ENCODE results near the gene SUCO. TPM values are rescaled to one million over a fixed set of nuclear protein-coding genes. Genes with fewer than 3 reads are reported as not detected.

SUCO gene
- total RNA-seq, 1 experiment from 2014 or later, result 22.6 TPM

- Histone ChIP-seq H3K4me1 (ENCODE audit: control insufficient read depth in 1 of 2, insufficient read depth in 2 of 2, low read length in 2 of 2) (peaks cover 3 to 32% of the 10 kb centered on the region in 2 experiments; a peak in 2 of 4 replicates), H3K27me3 (ENCODE audit: insufficient read depth, low read length) (no peaks in the 10 kb centered on the region), H3K79me2 (ENCODE audit: insufficient read depth, low read length) (no peaks in the 10 kb centered on the region), H4K20me1 (ENCODE audit: insufficient read depth) (no peaks in the 10 kb centered on the region), H3K9ac (ENCODE audit: low read length) (no peak overlapping the region), H3K4me3 (replicated peaks in 1 of 2; ENCODE audit: low read depth in 1 of 2, low read length in 2 of 2) (no peak overlapping the region), H3K4me2 (ENCODE audit: low read length) (no peak overlapping the region), H3K9me3 (ENCODE audit: control insufficient read depth in 1 of 2, insufficient read depth in 1 of 2, low read depth in 1 of 2, low read length in 2 of 2) (no peaks in the 10 kb centered on the region), H3K27ac (ENCODE audit: low read depth, low read length) (no peak overlapping the region), H3K9me2 (ENCODE audit: insufficient read depth) (no peaks in the 10 kb centered on the region), H2AFZ (ENCODE audit: low read depth, low read length, poor library complexity, severe bottlenecking) (no peak overlapping the region), H3K36me3 (ENCODE audit: control insufficient read depth in 1 of 2, insufficient read depth in 2 of 2, low read length in 2 of 2) (peaks cover under 1 to 4% of the 10 kb centered on the region in 2 experiments; a peak in 2 of 4 replicates)
- DNase-seq (ENCODE audit: low read depth, low spot score) (no peak), ATAC-seq (no peak)
- RAD21 ChIA-PET (ENCODE audit: low non-redundant PET in 1 of 2, low total read pairs in 2 of 2, uncharacterized antibody in 2 of 2, unreplicated experiment in 2 of 2), result no interaction called here
- POLR2A ChIA-PET, result no interaction called here
- no TSS peak for BruUV-seq (replicated peaks)
- CTCF ChIA-PET, result no interaction called here
- TF ChIP-seq SIN3A (IDR thresholded peaks at IDR 0.05; ENCODE audit: low read depth) (no peak), POLR2A (IDR thresholded peaks at IDR 0.05; ENCODE audit: borderline replicate concordance, extremely low read depth, insufficient read depth, insufficient read length) (no peak), ZNF274 (IDR thresholded peaks at IDR 0.05; ENCODE audit: low read depth, low read length) (no peak), EGR1 (IDR thresholded peaks at IDR 0.05; ENCODE audit: low read depth) (no peak), ATF3 (IDR thresholded peaks at IDR 0.05) (no peak), ZBTB33 (IDR thresholded peaks at IDR 0.05; ENCODE audit: extremely low read depth, insufficient replicate concordance, low read length) (no peak), RAD21 (IDR thresholded peaks at IDR 0.05; ENCODE audit: low read depth) (no peak)
- TF ChIP-seq, protein P1, sequence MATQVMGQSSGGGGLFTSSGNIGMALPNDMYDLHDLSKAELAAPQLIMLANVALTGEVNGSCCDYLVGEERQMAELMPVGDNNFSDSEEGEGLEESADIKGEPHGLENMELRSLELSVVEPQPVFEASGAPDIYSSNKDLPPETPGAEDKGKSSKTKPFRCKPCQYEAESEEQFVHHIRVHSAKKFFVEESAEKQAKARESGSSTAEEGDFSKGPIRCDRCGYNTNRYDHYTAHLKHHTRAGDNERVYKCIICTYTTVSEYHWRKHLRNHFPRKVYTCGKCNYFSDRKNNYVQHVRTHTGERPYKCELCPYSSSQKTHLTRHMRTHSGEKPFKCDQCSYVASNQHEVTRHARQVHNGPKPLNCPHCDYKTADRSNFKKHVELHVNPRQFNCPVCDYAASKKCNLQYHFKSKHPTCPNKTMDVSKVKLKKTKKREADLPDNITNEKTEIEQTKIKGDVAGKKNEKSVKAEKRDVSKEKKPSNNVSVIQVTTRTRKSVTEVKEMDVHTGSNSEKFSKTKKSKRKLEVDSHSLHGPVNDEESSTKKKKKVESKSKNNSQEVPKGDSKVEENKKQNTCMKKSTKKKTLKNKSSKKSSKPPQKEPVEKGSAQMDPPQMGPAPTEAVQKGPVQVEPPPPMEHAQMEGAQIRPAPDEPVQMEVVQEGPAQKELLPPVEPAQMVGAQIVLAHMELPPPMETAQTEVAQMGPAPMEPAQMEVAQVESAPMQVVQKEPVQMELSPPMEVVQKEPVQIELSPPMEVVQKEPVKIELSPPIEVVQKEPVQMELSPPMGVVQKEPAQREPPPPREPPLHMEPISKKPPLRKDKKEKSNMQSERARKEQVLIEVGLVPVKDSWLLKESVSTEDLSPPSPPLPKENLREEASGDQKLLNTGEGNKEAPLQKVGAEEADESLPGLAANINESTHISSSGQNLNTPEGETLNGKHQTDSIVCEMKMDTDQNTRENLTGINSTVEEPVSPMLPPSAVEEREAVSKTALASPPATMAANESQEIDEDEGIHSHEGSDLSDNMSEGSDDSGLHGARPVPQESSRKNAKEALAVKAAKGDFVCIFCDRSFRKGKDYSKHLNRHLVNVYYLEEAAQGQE (IDR thresholded peaks at IDR 0.05; ENCODE audit: low read depth), result no peak
- intact Hi-C loops (cut with micrococcal nuclease), result no loop called here
These were observed 52.4 kb downstream of the SUCO start for GRCh38 chr1:172585348-172585747.

Data from HCT116 (cell line).